HG03378 (cell line): ENCODE results near the gene GUCY1A2.

Source experiments
- ATAC-seq: cut with Tn5 transposase; IDR thresholded peaks from one replicate; pipeline ENCODE4 v1.9.1; 2021; ENCODE audit warnings: mild to moderate bottlenecking, moderate library complexity; ENCODE audit not compliant: unreplicated experiment

Gene GUCY1A2

GRCh38 chr11:106999196-106999595 is 19.1 kb downstream of the GUCY1A2 start:
- no peak for ATAC-seq

- ATAC-seq: no peak
Measured at GRCh38 chr11:106998916-106999188, 19.4 kb downstream of the GUCY1A2 start.

DNA sequence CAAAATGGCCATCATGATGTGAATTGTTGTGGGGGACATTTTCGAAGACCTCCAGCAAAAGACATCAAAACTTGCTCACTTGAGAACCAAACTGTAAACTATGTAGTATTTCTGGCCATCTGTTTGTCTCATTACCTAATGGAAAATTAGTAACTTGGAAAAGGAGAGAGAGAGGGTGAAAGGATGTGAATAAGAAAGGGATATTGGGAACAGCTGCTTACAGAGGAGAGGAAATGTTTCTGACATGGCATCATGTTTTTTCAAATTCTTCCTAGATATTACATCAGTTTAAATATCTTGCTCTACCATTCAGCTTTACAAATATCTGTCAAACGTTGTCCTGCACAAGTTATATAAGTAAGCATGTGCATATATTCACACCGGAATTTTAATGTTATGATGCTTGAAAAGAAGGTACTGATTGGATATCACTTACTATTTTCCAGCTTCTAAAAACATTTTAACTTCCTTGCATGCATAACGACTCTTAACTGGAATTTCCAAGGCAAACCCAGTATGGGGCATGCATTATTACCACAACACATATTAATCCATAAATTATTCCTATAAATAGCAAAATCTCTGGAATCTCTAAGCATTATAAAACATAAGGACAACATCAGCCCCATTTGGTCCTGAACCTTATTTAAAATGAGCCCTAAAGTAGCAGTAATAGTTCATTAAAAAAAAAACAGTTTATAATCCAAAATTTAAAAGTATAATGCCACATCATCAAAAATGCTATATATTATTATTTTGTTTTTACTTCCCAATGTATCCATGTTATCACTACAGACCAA is 20.0 kb downstream of the GUCY1A2 start:
- no peak for ATAC-seq

DNA sequence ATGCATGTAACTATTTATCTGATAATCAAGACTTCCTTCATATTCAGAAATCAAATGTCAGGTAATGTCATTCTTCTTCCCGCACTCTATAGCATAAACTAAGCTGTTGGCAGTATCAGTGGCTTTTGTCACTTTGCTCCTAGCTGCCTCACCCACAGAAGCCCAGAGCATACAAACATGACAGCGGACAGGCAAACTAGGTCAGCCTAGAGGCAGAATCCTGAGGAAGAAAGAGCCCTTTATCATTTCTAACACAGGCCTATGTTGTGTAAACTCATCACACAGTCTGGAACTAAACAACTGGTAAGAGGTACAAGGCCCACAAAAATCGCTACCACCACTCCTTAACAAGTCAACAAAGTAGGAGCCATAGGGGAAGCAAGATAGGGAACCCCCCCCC is 21.0 kb downstream of the GUCY1A2 start:
- no peak for ATAC-seq

DNA sequence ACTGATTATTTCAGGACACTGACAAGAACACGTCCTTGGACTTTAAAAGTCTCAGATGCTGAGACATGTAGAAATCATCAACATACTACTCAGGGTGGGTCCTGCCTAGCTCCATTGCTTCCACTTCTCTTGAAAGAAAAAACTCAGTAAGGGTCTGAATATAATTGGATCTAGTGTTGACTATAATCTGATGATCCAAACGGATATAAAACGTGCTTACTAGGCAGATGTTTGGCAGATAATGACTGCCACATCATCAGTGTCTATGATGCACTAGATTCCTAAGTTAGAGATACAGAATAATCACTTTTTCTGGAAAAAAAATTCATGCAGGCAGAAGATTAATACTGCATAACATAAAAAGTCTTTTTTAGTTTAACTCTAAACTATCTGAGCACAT is 21.6 kb downstream of the GUCY1A2 start:
- ATAC-seq: no peak

- ATAC-seq: no peak
Measured at GRCh38 chr11:106990331-106990730, 27.9 kb downstream of the GUCY1A2 start.

DNA sequence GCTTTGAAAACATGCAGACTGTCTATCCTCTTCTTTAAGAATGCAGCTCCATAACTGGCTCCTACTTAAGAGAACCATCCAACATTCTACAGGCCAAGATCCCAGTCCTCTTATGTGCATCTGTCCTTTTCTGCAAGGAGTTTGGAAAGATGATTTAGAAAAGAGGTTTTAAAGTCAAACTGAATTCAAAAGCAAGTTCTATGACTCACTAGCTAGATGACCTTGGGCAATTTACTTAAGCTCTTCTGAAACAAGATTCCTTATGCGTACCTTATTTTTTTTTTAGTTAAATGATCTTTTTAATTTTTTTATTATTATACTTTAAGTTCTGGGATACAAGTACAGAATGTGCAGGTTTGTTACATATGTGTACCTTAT is 29.2 kb downstream of the GUCY1A2 start:
- ATAC-seq: no peak

DNA sequence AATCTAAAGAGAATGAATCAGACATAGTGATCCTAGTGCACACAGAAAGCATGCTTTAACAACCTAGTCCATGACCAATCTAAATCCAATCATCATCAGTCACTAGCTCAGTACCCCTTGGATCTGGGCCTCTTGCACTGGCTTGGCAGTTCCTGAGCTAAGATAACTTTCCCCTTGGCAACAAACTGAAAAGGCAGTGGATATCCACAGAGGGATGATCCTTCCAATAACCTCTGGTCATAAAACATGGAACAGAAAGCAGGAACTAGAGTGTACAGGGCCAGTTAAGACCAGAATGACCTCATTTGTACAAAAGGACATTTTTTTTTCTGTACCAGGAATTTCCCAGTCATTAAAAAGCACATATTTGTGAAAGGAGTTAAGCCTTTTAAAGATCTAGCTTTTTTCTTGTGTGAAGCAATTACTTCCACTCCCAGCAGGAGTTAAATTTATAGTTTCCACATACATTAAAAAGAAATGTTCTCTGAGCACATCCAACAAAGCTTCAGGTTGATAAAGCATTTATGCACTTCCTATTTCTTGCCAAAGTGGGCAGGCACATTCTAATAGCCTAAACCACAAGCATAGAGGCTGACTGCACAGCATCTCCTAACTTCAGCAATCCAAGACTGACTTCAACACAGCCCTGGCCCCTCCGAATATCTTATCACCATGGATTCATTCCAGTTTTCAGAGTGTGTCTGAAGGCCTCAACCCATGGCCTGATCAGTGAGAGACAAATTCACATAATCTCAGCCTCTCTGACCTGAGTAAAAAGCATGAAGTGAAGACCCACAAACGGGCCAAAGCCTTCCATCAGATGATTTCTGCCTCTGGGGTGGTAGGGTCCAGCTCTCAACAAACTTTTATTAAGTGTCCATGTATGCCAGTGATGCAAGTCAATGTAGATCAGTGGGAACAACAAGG is 29.9 kb downstream of the GUCY1A2 start:
- ATAC-seq: no peak

DNA sequence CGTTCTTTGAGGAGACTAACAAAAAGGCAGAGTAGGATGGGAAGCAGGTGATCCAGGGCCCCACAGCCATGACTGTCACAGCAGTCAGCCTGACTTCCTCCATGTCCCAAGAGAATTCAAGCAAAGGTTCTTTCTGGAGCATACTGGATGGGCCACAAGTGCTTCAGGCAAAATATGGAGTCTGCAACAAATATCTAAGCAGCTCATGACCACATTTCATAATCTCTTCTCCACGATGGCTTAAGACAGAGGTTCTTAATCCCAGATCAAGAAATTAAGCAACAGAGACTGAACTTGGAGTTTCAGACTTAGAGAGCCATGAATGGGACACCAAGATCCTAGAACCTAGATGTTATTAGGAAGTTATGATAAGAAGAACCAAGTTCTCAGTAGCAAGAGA is 31.6 kb downstream of the GUCY1A2 start:
- no peak for ATAC-seq

- ATAC-seq: no peak
Measured at GRCh38 chr11:106986261-106986660, 32.0 kb downstream of the GUCY1A2 start.

GRCh38 chr11:106983991-106984390 is 34.3 kb downstream of the GUCY1A2 start:
- ATAC-seq: no peak

GRCh38 chr11:106983261-106983660 is 35.0 kb downstream of the GUCY1A2 start:
- no peak for ATAC-seq

- no peak for ATAC-seq
Measured at GRCh38 chr11:106974831-106975230, 43.4 kb downstream of the GUCY1A2 start.

DNA sequence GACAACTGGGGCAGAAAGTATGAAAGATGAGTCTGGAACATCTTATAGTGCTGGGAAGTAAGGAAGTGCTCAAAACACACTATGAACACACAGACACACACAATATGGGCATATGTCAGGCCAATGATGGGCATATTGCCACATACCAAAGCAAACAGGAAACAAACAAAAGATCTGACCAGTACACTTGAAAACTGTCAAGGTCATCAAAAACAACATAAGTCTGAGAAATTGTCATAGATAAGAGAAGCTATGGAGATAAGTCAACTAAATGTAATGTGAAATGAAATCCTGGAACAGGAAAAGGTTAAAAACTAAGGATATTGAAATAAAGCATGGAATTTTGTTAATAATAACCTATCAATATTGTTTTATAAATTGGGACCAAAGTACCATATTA is 46.4 kb downstream of the GUCY1A2 start:
- ATAC-seq: no peak

- ATAC-seq: no peak
Measured at GRCh38 chr11:106969644-106970355, 48.5 kb downstream of the GUCY1A2 start.

GRCh38 chr11:106962995-106963394 is 55.3 kb downstream of the GUCY1A2 start:
- no peak for ATAC-seq

DNA sequence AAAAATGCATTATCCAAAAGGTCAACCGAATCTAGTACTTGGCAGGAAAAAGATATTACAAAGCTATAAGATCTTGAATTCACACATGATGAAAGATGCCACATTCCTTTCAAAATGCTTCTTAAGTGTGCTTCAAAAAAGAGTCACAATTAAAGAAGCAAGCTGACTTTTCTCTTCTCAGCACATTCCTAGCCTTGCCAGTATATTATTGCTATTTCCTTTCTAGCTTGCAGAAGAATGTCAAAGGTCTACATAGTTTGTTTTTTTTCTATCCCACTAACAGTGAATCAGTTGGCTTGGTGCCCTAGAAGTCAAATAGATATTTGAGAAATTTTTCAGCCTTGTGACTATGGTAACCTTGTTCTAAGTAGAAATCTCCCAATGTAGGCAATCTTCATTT is 56.8 kb downstream of the GUCY1A2 start:
- no peak for ATAC-seq

GRCh38 chr11:106961048-106961447 is 57.2 kb downstream of the GUCY1A2 start:
- no peak for ATAC-seq

DNA sequence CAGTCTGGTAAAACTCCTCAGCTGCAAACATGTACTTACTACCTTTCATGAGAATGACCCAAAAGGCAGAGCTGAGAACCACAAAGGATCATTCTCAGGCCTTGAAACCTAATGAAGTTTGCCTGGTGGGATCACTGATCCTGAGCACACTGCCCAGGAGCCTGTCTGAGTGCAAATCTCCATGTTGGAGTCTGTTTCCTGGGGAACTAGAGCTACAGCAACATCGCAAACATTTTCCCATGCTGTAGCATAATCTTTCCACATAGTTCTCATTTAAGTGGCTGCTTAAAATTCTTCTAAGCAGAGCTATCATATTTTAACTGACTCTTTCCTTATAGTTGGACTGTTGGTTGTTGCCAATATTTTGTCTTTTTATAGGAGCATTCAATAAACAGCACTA is 58.5 kb downstream of the GUCY1A2 start:
- no peak for ATAC-seq

GRCh38 chr11:106959386-106959785 is 58.9 kb downstream of the GUCY1A2 start:
- no peak for ATAC-seq

- no peak for ATAC-seq
Measured at GRCh38 chr11:106958517-106959248, 59.6 kb downstream of the GUCY1A2 start.
